Measurements from ENCODE around the gene CHST15. TPM values are rescaled to one million over a fixed set of nuclear protein-coding genes. Genes with fewer than 3 reads are reported as not detected.

Gene CHST15
- total and polyA plus RNA-seq, 8 donors, result 4.8 to 17.3 (median 12.4) TPM

GRCh38 chr10:124090601-124091209 lies 2.7 kb downstream of the CHST15 start:
- intact Hi-C loops (cut with DNase I), result no loop called here
- no peak for TF ChIP-seq CTCF (IDR thresholded peaks at IDR 0.05)
- H3K4me1 ChIP-seq, result peaks cover 0 to 4% (median 0%) of the 10 kb centered on the region in 3 donors
- FAIRE-seq (no peak), DNase-seq (peak in 2 of 6 donors; percentile 31 to 56), ATAC-seq (peak; percentile 17 to 45 (median 37))
- H3K4me3 ChIP-seq, result peak overlapping the region in 2 of 4 donors; percentile 49 to 54
- no peaks in the 10 kb centered on the region for H3K27me3 ChIP-seq
- no peak overlapping the region for H3K27ac ChIP-seq
- no peaks in the 10 kb centered on the region for H3K9me3 ChIP-seq
- 29 to 38% methylated on average over 6 of the region's 6 CpGs for WGBS, 2 donors
- H3K36me3 ChIP-seq, result no peaks in the 10 kb centered on the region

GRCh38 chr10:124089859-124090258 lies 3.5 kb downstream of the CHST15 start:
- FAIRE-seq (no peak), DNase-seq (no peak), ATAC-seq (no peak)
- H3K27me3 ChIP-seq, result no peaks in the 10 kb centered on the region
- no peaks in the 10 kb centered on the region for H3K36me3 ChIP-seq
- H3K4me3 ChIP-seq, result no peak overlapping the region
- H3K9me3 ChIP-seq, result no peaks in the 10 kb centered on the region
- intact Hi-C loops (cut with DNase I), result no loop called here
- H3K27ac ChIP-seq, result no peak overlapping the region
- WGBS, 2 donors, result 63 to 66% methylated on average over 5 of the region's 5 CpGs
- TF ChIP-seq CTCF (IDR thresholded peaks at IDR 0.05), result no peak
- H3K4me1 ChIP-seq, result peaks cover 0 to 4% (median 0%) of the 10 kb centered on the region in 3 donors

GRCh38 chr10:124088915-124089314 lies 4.5 kb downstream of the CHST15 start:
- ATAC-seq (no peak), FAIRE-seq (no peak), DNase-seq (no peak)
- Histone ChIP-seq H3K27ac (no peak overlapping the region), H3K36me3 (no peaks in the 10 kb centered on the region), H3K4me1 (peaks cover 0 to 4% (median 0%) of the 10 kb centered on the region in 3 donors), H3K27me3 (no peaks in the 10 kb centered on the region), H3K9me3 (no peaks in the 10 kb centered on the region), H3K4me3 (no peak overlapping the region)
- TF ChIP-seq CTCF (IDR thresholded peaks at IDR 0.05), result no peak
- intact Hi-C loops (cut with DNase I), result no loop called here
- 77 to 80% methylated on average over 2 of the region's 2 CpGs for WGBS, 2 donors

GRCh38 chr10:124087672-124088634 lies 5.4 kb downstream of the CHST15 start:
- FAIRE-seq (no peak), DNase-seq (peak in 3 of 6 donors; percentile 28 to 47 (median 45)), ATAC-seq (peak; percentile 5 to 29 (median 19))
- no peak for TF ChIP-seq CTCF (IDR thresholded peaks at IDR 0.05)
- Histone ChIP-seq H3K4me3 (no peak overlapping the region), H3K36me3 (no peaks in the 10 kb centered on the region), H3K27ac (no peak overlapping the region), H3K27me3 (no peaks in the 10 kb centered on the region), H3K9me3 (no peaks in the 10 kb centered on the region), H3K4me1 (peaks cover 0 to 4% (median 0%) of the 10 kb centered on the region in 3 donors)
- 41 to 50% methylated on average over 27 of the region's 27 CpGs for WGBS, 2 donors
- intact Hi-C loops (cut with DNase I), result no loop called here
